HG03064 (cell line): ENCODE results near the gene UNC50.

ENCODE experiments used
- ATAC-seq: cut with Tn5 transposase; IDR thresholded peaks from one replicate; pipeline ENCODE4 v1.9.1; 2021; ENCODE audit warnings: low read depth; ENCODE audit not compliant: unreplicated experiment

The UNC50 gene

DNA sequence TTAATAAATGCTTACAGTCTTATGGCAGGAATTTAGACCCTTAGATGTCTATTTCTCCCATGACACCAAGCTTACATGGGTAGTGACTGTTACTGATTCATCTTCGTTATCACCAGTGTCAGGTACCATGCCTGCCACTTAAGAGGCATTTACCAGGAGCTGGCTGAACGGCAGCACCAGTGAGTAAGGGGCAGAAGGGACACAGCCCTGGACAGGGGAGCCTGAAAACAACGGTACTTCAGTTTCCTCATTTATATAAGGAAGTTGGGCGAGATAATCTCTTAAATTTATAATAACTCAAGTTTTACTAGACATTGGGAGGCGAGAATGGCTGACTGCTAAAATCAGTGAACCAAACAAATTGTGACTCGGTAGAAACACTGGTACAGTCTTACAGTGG, 1.3 kb upstream of the UNC50 start:
- ATAC-seq = no peak

DNA sequence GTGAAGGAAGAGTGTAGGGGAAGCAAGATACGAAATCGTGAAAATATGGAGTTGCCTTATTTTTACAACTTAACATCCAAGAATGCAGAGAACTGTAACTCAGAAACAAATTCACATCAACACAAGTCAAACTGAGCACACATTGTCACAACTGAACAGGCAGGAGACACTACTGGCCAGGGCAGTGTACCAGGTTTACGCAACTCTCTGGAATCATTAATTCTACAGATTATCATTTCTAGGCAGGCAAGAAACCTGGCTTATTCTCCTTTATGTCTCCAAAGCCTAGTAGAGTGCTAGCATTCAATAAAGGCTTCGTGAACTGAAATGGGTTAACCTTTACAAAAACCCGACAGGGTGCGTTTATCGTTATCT, 661 bp upstream of the UNC50 start:
- ATAC-seq = no peak

DNA sequence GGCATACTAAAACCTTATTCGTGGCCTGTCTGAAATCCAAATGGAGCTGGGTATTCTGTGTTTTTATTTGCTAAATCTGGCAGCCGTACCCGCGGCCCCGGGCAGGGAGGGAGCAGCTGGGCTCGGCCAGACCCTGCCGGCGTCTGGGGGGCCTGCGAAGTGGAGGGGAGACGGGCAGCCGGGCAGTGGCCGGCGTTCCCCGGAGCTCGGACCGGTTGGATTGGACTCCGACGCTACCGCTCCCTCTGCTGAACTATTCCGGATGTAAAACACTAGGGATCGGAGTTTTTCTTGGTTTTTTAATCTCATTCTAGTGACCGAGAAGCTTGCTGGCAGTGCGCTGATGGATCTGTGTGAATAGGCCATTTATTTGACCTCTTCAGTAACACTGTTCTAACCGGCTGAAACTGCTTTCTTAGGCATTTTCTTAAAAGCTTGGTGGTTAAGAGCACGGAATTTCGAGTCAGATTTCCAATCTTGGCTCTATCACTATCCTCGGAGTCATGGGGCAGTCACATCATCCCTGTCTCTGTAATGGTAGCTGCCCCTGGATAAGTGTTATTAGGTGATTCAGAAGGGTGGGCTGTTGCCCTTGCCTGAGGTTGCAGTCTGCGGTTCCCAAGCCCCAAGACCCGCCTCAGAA, 694 bp downstream of the UNC50 start:
- ATAC-seq = peak; percentile 8

DNA sequence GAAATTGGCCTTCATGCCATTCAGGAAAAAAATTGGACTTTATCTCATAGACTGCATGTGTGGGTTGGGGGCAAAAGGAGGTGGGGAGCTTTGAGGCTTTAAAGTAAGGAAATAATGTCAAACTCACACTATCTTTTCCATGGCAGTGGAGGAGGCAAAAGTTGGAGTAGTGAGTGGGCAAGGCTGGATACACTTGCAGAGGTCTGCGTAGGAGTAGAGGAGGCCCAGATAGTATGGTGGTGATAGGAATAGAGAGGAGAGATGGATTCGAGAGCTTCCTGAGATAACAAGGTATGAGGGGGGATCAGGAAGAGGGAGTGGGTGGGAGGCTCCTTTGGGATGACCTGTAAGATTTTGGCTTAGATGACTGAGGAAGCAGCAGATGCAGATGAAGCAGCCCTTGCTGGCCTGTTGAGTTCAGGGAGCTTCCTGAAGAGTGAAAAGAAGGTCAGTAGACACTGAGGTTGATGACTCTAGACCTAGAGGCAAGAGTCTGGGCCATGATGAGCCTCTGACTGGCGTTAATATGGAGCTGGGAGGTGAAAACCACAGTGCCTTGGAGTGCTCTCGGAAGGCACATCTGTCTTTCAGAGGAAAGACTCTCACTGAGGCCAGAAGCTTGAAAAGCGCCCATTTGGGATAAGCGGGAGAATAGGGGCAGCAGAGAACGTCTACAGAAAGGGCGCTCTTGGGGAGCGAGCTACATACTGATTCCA, 5.8 kb downstream of the UNC50 start:
- no peak for ATAC-seq

DNA sequence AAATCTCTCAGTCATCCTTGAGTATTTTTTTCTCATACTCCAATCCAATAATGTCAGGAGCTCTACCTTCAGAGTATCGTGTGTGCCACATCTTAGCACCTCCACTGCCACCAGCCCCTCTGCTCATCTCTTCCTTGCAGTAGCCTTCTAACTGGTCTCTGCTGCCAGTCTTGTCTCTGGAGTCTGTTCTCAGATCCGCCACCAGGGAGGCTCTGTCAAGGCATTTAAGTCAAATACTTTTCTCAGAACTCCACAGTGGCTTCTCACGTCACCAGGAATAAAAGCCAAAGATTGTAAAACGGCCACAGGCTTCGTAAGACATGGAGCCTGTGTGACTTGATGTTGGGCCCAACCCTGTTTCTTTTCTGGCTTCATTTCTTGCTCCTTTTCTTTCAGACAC, 7.1 kb downstream of the UNC50 start:
- ATAC-seq = no peak

DNA sequence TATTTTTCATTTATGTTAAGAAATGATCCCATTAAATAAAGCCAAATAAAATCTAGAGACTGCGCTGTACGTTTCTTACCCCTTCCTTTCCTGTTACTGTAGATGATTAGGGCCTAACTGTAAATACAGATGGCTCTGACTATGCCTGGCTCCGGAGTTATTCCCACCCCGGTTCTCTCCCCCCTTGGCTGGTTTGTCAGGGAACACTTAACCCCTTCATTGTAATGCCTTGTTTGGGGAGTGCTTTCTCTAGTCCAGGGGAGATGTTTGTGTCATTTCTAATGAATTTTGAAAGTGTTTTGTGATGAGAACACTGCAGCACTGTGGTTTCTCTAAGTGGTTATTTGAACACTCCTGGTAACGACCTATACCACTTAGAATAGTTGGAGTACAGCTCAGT, 8.8 kb downstream of the UNC50 start:
- no peak for ATAC-seq

DNA sequence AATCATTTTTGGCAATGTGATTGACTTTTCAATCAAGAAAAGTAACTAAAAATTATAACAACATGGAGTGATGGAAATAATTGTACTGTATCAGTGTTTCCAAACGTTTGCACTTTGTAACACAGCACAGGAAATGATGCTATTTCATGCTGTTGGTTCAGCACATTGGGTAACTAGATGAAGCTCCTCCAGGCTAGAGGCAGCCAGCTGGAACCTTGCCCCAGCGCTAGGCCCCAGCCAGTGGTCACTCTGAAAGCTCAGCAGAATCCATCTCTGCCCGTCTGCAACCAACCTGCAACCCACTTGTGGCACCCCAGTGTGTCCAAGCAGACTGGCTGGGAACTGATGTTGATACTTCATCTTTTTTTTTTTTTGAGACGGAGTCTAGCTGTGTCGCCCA, 15.3 kb downstream of the UNC50 start:
- ATAC-seq = no peak

DNA sequence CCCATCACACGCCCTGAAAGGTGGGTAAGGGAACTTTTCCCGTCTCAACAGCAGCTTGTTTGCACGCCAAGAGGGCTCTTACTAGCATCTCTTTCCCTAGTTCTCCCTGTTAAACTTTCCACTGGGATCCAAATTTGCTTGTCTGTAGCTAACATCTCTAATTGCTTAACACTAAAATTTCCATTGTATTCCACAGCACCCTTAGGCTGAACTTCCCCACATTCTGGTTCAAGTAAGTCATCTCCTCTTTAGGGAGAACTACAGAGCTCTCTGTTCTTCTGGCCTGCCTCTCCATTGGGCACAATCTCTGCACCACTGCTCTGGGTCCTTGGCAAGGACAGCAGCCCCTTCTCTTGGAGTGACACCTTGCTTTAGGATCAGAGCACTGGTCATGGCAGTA, 24.0 kb downstream of the UNC50 start:
- no peak for ATAC-seq

DNA sequence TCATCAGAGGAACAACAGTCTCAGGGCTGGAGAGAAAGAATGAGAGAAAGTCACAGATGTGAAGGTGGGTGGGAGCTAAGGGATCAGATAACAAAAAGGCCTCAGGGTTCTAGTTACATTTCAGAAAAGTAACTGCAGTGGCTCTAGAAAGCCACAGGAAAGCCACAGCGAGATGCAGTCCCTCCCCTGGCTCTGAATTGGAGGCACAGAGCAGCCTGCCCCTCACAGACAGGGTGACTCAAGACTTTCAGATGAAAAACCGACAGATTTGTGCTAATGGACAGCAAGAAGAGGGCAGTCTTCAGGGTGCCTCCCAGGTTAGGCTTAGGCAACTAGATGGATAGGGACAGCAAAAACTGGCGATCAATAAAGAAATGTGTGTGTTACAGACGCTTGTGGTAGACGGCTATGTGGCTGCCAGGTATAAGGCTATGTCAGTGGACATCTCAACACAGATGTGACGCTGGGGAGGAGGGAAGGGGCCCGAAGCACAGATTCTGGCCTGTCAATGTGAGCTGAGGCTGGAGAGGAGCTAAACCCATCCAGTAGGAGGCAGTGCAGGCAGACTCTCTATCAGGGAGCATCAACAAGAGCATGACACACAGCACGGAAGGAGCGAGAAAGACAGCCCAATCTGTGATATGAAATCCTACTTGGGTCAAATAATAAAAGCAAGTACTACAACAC, 26.2 kb downstream of the UNC50 start:
- ATAC-seq = no peak

DNA sequence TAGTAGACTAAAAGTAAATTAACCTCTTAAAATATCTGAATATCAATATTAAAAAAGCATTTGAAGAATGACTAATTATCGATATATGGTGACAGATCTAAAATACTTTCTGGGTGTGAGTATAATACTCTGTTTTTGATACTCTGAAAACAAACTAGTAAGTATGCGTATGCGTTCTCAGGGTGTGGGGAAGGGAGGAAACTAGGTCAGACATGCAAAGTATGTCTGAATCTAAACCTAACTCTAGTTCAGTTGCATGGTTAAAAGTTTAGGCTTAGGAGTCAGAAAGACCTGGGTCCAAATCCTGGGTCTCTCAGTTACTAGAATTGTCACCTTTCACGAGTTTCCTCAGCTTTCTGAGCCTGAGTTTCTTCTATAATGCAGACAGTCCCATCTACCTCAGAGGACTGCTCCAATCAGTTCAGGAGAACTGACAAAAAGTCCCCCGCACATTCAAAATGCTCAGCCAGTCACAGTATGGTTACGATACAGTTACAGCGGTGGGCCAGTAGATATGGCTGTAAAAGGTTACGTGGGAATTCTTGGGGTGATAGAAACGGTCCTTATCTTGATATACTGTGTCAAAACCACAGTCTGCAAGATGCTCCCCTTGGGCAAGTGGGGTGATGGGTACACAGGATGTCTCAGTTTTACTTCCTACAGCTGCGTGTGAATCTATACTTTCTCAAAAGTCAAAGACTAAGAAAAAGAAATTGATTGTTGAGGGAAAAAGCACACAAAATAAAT, 29.2 kb downstream of the UNC50 start:
- no peak for ATAC-seq

DNA sequence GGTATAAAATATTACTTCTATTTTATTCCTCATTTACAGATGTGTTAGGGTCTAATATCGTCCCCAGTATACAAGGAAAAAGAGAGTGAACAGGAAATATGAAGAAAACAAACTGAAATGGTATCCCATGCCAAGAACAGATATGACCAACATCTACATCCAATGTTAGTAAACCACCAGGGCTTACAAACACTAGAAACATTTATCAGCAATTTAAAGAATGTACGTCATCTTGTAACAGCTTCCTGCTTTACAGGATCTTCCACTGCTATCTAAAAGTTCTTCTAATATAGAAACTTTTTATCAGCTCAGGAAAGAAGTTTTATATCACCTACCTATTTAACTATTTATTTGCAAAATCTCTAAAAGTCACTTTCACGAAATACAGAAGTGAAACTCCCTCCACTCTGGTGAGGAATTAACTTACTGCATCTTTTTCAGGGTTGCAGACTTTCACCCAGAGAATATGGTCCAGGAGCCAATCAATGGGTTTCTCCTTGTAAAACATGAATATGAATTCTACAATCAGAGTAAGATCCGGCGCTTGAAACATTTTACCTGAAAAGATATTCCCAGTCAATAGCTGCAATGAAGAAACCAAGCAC, 35.2 kb downstream of the UNC50 start:
- no peak for ATAC-seq

DNA sequence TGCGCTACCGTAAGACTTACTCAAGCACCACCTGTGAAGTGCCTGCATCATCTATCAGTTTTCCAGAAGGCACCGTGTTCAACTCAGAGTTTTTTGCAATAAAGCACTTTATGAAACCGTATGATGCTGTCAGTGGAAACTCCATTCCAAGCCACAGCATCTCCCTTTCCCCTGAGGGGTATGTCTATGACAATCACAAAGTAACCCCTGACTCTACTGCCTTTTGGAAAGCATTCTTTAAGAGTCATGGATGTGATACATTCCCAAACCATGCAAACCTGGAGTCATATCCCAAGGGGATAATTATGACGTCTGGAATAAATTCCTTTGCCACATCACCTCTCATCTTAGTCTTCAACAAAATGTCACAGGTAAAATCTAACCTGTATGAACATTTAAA, 39.2 kb downstream of the UNC50 start:
- ATAC-seq = no peak

DNA sequence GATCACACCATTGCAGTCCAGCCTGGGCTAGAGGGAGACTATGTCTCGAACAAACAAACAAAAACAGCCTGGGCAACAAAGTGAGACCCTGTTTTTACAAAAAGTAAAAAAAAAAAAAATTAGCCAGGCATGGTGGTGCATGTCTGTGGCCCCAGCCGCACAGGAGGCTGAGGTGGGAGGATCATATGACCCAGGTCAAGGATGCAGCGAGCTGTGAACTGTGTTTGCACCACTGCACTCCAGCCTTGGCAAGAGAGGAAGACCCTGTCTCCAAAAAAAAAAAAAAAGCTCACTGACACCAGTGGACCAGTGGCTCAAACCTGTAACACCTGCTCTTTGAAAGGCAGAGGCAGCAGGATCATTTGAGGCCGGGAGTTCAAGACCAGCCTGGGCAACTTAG, 40.1 kb downstream of the UNC50 start:
- no peak for ATAC-seq

DNA sequence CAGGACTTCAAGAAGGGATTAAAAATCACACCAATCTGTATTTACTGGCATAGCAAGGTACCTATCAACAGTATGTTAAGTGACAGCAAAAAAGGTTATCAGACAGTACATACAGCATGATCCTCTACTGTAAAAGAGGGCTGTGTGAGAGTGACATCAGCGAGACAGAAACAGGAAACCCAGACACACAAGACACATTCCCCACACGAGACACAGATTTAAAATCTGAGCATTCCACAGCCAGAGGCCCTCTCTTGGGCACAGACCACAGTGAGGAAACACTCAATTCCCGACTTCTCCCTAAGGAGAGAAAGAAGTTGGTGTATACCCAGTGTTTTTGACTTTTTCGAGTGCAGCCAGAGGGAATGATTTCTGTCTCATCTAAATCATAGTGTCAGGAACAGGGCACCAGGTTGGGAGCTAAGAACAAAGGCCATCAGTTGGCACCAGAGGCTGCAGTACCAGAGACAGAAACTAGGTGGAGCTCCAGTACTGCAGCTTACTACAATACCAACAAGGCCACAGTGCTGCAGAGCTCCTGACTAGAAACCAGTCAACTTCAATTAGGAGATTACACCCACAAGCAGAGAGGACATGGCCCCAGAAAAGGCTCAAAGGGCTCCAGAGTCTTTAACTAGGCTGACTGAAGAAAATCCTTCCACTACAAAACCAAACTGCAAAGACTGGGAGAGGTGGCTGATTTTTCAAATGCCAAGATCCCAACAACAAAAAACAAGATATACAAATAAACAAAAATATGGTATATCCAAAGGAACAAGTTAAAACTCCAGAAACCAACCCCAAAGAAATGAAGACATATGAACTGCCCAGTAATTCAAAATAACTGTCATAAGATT, 41.0 kb downstream of the UNC50 start:
- ATAC-seq = no peak

DNA sequence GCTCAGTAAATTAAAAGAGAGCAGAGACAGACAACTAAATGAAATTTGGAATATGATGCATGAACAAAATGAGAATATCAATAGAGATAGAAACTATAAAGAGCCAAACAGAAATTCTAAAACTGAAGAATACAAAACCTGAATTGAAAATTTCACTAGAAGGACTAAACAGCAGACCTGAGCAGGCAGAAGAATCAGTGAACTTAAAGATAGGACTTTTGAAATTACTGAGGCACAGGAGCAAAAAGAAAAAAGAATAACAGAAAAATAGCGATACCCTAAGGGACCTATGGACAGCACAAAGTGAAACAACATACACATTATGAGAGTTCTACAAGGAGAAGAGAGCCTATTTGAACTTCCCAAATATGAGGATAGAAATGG, 41.6 kb downstream of the UNC50 start:
- no peak for ATAC-seq

DNA sequence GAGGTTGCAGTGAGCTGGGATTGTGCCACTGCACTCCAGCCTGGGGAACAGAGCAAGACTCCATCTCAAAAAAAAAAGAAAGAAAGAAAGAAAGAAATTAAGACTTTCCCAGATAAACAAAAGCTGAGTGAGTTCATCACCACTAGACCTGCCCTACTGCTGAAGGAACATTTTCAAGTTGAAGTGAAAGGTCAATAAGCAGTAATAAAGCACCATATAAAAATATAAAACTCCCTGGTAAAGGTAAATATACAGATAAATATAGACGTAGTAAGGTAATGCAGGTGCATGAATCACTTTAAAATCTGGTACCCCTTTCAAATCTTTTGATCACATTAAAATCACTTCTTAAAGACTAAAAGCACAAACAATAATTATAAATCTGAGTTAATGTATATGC, 42.6 kb downstream of the UNC50 start:
- no peak for ATAC-seq

DNA sequence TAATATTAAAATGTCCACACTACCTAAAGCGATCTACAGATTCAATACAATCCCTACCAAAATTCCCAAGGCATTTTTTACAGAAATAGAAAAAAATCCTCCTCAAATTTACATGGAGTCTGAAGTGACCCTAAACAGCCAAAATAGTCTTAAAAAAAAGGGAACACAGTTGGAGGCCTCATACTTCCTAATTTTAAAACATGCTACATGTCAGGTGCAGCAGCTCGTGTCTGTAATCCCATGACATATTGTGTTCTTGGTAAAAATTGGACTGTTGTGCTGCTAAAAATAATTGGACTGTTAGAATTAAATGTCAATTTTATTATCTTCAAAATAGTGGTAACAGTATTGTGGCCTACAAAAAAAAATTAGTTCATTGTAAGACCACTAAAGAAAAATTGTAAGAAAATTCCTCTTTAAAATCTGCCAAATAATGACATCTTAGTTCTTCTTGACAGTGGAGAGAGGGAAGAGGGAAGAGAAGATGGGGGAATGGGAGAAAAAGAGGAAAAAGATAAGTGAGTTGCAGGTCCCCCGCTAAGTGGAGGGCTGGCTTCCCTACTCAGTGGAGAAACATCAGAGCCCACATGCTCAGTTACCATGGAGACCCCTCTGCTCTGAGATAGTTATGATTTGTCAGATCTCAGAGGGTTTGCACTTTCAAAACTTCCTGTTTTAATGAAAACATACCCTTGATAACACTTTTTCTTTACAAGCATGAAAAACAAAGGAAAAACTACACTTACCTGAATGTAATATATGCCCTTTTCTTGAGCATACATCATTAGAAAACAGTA, 46.5 kb downstream of the UNC50 start:
- ATAC-seq = no peak

DNA sequence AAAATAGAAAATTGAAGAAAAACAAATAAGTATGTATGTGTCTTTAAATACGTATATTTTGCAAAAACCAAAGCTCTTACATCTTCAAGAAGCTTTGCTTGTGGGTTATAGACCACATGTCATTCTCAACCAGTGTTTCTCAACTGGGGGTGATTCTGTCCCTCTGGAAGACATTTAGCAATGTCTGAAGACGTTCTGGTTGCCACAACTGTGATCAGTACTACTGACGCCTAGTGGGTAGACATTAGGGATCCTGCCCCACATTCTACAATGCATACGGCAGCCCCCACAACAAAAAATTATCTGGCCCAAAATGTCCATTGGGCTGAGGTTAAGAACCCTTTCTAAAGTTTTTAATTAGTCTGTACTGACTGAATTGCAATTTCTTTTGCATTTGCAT, 48.4 kb downstream of the UNC50 start:
- no peak for ATAC-seq

DNA sequence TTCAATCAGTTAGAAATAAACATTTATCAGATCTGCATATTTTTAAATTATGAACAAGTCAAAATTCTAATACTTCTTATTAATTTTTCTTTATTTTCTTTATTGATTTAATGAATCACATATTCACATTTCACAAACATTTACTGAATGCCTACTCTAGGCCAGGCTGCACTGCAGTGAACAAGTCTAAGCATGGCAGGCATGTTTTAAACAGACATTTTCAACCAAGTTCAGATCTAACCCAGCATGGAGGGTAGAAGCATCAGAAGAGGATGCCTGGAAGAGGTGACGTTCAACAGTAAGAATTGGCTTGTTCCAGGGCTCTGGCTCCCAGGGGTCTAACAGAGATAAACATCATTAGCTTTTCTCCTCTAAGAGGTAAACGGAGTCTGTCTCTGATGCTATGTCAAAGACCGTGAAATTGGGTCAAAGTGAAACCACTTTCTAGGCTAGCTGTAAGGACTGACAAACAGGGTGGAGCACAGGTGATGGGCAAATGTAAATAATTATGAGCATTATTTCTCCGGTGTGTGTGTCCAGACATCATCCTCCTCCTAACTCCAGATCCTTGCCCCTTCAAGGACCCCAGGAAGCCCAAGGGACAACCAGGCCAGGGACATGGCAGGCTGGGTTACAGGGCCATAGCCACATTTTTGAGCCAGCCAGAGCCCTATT, 50.6 kb downstream of the UNC50 start:
- ATAC-seq = no peak
